ENCODE results near the gene SPON2.

Gene SPON2

DNA sequence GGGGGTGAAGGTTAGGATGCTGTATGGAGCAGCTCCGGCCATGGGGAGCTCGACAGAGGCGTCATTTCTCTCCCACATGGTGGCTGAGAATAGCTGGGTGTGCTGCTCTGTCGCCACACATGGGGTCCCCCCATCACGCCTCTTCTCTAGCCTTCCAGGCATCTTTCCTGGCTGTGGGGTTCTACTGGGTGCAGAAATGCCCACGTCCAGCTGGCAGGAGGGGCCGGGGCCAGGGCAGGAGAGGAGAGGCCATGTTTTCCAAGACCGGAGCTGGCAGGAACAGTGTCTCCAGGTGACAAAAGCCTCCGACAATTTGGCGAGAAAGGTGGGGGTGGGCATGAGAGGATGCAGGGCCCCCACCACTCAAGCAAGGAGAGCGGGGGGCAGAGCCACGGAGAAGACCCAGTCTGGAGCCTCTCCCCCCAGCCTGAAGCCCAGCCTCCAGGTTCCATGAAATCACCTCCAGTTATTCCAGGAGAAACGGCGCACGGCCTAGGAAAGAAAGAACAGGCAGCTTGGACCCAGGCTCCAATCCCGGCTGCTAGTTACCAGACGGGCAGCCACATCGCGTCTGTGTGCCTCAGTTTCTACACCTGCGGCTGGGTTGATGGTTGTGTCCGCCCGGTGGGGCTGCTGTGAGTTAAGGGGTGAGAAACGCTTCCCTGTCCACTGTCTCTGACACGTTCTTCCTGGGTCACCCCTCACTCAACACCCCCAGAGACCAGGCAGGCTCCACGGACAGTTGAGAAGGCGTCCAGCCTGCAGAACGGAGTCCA lies 27.4 kb upstream of the SPON2 start:
- DNase-seq (ENCODE audit: low read depth): no peak
- peak overlapping the region; percentile 86 for H3K4me3 ChIP-seq (ENCODE audit: low read depth, low read length)
- TF ChIP-seq, protein P1, sequence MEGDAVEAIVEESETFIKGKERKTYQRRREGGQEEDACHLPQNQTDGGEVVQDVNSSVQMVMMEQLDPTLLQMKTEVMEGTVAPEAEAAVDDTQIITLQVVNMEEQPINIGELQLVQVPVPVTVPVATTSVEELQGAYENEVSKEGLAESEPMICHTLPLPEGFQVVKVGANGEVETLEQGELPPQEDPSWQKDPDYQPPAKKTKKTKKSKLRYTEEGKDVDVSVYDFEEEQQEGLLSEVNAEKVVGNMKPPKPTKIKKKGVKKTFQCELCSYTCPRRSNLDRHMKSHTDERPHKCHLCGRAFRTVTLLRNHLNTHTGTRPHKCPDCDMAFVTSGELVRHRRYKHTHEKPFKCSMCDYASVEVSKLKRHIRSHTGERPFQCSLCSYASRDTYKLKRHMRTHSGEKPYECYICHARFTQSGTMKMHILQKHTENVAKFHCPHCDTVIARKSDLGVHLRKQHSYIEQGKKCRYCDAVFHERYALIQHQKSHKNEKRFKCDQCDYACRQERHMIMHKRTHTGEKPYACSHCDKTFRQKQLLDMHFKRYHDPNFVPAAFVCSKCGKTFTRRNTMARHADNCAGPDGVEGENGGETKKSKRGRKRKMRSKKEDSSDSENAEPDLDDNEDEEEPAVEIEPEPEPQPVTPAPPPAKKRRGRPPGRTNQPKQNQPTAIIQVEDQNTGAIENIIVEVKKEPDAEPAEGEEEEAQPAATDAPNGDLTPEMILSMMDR (IDR thresholded peaks at IDR 0.05; ENCODE audit: low read depth, low read length, missing control alignments): no peak

DNA sequence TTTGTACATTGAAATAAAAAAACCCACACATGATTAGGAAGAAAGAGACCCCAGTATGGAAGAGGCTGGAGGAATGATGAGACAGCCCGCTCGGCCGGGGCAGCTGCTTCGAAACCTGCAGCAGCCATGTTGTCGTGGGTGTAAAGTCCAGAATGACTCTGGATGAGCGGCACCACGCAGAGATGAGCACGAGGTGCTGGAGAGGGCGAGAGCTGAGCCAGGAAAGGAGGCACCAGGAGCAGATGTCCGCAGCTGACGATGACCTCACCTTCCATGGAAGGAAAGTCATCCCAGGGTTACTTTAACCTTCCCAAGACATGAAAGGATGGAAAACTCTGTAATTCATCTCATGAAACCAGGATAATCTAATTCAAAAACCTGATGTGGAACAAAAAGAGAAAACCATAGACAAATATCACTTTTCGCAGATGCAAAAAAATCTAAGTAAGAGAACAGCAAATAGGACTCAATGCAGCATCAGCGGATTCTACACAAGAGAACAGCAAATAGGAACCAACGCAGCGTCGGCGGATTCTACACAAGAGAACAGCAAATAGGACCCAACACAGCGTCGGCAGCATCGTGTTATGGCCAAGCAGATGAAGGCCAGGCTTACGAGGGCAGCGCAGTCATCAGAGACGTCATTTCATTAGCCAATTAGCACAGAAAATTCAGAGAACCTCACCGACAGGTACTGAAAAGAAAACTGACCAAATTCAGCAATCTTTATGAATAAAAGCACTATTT lies 25.9 kb upstream of the SPON2 start:
- H3K4me3 ChIP-seq (ENCODE audit: low read depth, low read length): no peak overlapping the region
- DNase-seq (ENCODE audit: low read depth): no peak
- TF ChIP-seq, protein P1 (IDR thresholded peaks at IDR 0.05; ENCODE audit: low read depth, low read length, missing control alignments): no peak

- DNase-seq (ENCODE audit: low read depth): no peak
- H3K4me3 ChIP-seq (ENCODE audit: low read depth, low read length): no peak overlapping the region
- TF ChIP-seq, protein P1 (IDR thresholded peaks at IDR 0.05; ENCODE audit: low read depth, low read length, missing control alignments): no peak
Measured at GRCh38 chr4:1196421-1197183, 24.2 kb upstream of the SPON2 start.

DNA sequence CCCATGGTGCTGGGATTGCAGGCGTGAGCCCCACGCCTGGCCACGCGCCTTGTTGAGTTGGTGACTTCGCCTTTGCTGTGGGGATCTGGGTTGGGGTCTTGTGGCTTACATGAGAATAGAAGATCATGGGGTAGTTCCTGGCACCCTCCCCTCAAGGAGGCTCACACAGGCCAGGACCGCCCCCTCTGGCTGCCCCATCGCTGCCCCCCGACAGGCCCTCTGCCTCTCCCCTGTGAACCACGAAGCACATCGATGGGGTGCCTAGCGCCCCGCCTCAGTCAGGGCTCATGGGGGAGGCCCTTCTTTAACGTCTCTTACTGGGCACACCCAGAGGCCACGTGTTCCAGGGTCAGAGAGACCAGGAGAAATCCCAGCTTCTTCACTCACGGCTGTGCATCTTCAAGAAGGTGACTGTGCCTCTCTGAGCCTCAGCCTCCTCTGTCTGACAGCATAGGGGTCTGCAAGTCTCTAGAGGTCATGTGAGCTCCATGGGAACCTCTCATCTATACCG lies 23.6 kb upstream of the SPON2 start:
- DNase-seq (ENCODE audit: low read depth): no peak
- TF ChIP-seq, protein P1 (IDR thresholded peaks at IDR 0.05; ENCODE audit: low read depth, low read length, missing control alignments): no peak
- no peak overlapping the region for H3K4me3 ChIP-seq (ENCODE audit: low read depth, low read length)

DNA sequence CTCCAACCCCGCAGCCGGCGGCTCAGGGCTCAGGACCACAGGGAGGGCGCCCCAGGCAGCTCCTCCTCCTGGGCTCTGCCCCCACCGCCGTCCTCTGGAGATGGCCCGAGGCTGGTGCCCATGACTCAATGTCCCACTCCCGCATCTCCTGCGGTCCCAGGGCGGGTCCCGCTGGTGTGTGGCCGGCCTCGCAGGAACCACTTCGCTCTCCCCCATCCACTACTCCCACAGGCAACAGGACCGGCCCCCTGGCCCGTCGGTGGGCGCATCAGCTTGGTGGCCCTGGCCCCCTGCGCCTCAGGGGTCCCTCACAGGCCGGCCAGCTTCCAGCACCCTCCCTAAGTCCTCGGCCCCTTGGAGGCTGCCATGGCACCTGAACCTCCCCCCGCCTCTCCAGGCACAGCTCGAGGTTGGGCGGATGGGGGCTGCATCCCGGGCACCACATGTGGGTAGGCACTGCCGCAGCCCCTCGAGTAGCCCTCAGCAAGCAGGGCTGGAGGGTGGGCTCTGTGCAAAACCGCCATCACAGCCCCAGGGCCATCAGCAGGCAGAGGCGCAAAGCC lies 22.8 kb upstream of the SPON2 start:
- TF ChIP-seq, protein P1 (IDR thresholded peaks at IDR 0.05; ENCODE audit: low read depth, low read length, missing control alignments): no peak
- DNase-seq (ENCODE audit: low read depth): no peak
- H3K4me3 ChIP-seq (ENCODE audit: low read depth, low read length): no peak overlapping the region

GRCh38 chr4:1194010-1194900 lies 21.9 kb upstream of the SPON2 start:
- no peak for DNase-seq (ENCODE audit: low read depth)
- no peak overlapping the region for H3K4me3 ChIP-seq (ENCODE audit: low read depth, low read length)
- TF ChIP-seq, protein P1 (IDR thresholded peaks at IDR 0.05; ENCODE audit: low read depth, low read length, missing control alignments): no peak
